NCI-H187 treated with DMSO at 0.1 percent for 48 hours (cell line): ENCODE measurements around the gene FMNL1.
"Not testable (repeated sequence)": the region's sequence is repeated elsewhere in the genome, so short reads cannot be mapped to it uniquely, and the experiment has no call there.

ENCODE experiments used
- DNase-seq: peaks from one replicate; lab custom pipeline; 2025; lab: John Stamatoyannopoulos, UW

The FMNL1 gene

DNA sequence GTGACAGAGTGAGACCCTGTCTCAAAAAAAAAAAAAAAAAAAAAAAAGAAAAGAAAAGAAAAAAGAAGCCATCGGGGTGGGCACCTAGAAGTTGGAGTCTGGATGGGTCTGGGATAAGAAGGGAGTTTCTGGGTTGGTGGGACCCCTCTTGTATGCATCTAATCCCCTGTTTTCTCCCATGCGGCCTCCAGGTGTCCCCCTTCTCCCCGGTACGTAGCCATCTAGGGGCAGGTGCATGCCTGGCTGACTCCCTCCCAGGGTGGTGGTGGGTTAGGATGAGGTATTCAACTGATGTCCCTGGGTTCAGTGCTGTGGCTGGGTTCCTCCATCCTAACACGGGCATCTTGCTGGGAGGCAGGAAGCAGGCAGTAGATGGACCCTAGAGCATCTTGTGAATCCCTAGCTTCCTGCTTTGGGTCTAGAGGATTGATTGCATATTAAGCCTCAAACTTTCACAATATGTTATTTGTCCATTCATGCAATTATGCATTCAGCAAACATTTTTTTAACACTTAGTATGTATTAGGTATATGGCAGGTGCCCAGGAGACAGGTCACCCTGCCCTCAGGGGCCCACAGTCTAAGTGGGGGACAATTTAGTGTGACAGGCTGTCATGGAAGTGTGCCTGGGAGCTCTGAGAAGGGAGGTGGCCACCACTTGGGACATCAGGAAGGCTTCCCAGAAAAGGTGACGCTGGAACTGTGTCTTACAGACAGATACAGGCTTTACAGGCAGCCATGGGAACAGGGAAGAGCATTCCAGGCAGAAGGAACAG, 13.1 kb downstream of the FMNL1 start:
- DNase-seq, result no peak

DNA sequence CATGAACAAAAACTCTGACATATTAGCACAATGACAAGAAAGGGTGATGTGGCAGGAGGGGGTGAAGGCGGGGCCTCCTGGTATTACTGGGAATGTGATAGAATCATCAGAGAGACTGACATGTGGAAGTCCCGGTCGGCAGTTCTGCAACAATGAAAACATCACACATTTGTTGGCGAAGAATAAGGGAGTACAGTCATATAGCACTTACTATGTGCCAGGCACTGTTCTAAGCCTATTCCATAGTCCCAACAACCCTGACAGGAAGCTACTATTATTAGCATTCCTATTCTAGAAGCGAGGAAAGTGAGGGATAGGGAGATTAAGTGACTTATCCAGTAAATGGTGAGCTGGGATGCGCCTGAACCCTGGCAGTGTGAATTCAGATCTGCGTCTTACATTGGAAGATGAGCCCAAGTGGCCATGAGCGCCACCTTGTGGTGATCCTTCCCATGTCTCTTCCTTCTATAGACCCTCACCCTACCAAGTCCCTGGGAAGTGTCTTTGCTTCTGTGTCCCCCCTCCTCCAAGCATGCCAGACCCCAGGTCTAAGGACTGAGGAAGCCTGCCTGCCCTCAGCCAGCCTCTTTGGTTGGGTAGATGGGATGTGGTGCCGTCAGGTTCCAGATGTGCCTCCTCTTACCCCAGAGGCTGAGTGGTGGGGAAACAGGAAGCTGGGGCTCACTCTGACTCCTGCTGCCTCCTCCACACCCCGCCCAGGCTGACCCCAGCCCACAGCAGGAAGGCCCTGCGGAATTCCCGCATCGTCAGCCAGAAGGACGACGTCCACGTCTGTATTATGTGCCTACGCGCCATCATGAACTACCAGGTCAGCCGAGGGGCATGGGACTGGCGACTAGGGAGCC, 14.0 kb downstream of the FMNL1 start:
- no peak for DNase-seq

DNA sequence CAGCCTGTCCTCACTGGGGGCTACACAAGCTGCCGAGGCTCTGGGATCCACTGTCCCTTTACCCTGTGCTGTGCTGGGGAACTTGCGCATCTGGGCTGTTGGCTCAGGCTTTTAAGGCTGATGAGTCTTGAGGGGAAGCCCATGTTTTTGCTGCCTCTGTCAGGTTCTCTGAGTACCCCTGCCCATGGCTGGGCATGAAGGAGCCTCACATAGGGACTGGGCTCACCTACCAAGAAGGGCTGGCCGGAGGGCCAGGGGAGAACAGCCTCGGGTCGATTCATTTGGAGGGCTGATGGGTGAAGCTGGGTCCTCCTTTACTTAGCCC, 14.6 kb downstream of the FMNL1 start:
- no peak for DNase-seq

DNA sequence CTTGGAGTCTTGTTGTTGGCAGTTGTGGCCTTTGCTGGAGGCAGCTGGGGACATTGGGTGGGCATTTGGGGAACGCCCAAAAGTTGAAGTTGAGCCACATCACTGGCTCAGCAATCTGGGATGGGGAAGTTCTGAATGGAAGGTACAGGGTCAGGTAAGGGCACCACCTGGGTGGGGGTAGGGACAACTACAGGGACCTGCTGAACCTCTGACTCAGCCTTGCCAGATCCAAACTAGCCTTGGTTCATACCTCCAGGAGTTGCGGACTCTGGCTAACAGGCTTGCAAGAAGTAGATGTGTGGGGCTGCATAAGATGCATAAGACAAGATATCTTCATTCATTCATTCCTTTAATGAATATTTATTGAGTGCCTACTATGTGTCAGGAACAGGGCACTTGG, 16.0 kb downstream of the FMNL1 start:
- no peak for DNase-seq

DNA sequence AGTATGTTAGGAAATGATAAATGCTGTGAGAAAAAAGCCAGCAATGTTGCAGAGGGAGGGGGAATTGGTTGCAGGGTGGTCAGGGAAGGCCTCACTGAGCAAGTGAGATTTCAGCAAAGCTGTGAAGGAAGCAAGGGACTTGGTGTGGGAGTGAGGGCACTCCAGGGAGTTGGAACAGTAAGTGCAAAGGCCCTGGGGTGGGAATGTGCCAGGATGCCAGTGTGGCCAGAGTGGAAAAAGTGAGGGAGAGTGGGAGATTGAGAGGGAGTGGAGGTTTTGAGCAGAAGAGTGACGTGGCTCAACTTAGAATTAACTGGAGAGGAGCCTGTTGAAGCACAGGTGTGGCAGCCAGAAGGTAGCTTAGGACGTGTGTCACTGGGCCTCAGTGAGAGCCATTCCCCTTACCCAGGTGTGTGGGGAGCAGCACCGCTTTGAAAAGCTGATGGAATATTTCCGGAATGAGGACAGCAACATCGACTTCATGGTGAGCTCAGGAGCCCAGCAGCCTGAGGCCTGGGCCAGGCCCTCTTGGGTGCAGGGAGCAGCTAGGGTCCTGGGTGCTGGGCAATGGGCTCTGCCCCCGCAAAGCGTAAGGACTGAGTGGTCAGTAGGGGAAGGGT, 16.6 kb downstream of the FMNL1 start:
- DNase-seq, result no peak

GRCh38 chr17:45240905-45241327, 19.2 kb downstream of the FMNL1 start:
- DNase-seq, result no peak

GRCh38 chr17:45241328-45242028, 19.8 kb downstream of the FMNL1 start:
- no peak for DNase-seq

DNA sequence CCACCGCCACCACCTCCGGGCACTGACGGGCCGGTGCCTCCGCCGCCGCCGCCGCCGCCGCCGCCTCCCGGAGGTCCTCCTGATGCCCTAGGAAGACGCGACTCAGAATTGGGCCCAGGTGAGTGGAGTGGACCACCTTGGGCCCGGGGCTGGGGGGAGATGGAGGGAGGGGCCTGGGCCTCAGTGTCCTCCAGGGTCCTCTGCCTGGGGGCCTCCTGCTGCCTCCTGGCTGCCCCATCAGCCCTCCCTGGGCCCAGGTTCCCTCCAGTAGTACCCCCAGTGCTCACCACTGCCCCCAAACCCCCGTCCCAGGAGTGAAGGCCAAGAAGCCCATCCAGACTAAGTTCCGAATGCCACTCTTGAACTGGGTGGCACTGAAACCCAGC, 20.3 kb downstream of the FMNL1 start:
- DNase-seq, result no peak

- DNase-seq, result no peak
Observed at GRCh38 chr17:45243750-45244149, 22.1 kb downstream of the FMNL1 start.

DNA sequence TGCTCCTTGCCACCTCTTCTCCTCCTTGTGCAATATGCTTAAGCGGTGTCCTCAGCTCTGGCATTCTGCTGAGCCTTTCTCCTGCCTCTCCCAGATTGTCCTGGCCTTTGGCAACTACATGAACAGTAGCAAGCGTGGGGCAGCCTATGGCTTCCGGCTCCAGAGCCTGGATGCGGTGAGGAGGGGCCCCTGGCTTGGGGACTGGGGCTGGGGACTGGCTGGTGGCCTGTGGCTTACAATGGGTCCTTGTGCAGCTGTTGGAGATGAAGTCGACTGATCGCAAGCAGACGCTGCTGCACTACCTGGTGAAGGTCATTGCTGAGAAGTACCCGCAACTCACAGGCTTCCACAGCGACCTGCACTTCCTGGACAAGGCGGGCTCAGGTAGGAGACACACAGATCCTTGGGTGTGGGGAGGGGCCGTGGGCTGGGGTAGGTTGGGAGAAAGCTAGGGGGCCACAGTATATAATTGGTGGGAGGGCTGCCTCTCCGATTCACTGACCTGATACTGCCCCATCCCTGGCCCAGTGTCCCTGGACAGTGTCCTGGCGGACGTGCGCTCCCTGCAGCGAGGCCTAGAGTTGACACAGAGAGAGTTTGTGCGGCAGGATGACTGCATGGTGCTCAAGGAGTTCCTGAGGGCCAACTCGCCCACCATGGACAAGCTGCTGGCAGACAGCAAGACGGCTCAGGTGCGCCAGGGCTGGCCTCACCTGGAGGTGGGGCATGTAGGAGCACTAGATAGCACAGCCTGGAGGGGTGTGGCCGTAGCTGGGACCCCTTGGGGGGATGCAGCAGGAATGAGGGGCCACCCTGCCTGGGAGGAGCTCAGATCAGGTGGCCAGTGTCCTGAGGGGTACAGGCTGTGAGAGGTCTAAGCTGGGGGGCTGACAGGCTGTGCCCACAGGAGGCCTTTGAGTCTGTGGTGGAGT, 23.3 kb downstream of the FMNL1 start:
- no peak for DNase-seq

DNA sequence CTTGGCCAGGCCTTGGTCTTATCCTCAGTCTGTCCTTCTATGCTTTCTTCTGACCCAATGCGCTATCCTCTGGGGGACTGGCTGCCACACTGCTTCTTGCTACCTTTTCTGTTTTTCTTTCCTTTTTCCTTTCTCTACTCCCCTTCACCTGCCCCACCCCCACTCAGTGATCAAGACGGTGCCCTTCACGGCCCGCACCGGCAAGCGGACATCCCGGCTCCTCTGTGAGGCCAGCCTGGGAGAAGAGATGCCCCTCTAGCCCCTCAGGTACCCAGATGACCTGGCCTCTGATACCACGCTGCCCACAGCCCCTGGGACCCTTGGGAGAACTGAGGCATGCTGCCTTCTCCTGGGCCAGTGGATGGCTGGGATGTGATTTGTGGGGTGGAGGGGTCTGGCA, 24.7 kb downstream of the FMNL1 start:
- DNase-seq, result no peak

GRCh38 chr17:45246861-45247428, 25.3 kb downstream of the FMNL1 start:
- DNase-seq, result no peak

- DNase-seq, result peak; percentile 92
Observed at GRCh38 chr17:45247429-45248131, 25.9 kb downstream of the FMNL1 start.

DNA sequence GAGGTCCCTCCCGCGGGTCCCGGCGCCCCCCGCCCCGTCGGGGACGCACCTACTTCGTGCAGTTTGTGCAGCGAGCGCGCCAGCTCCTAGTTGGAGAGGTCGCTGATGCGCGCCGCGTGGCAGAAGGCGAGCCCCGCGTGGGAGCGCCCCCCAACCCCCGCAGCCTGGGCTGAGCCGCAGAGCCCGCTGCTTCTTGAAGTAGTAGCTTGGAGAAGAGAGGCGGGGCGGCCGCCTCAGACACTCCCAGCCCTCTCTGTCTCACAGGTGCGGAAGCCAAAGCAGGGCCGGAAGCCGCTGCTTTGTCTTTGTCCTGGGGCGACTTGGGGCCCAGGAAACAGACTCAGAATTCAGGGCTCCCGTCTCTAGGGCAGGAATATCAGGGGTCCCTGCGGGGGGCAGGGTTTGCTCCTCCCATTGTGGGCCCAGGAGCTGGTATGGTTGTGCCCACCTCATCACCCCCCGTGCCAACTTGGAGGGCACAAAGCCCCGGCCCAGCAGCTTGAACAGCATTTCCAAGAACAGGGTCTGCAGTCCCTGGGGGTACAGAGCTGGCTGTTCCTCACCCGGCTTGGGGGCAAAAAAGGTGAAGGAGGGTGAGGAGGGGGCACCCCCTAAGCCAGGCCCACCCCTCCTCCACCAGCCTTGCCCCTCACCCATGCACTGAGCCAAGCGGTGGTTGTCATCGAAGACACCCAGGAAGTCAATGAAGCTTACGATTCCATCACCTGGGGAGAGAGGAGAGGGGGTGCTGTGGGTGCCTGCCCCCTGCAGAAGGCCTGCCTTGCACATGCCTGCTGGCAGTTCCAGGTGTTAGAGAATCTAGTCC, 26.7 kb downstream of the FMNL1 start:
- no peak for DNase-seq

DNA sequence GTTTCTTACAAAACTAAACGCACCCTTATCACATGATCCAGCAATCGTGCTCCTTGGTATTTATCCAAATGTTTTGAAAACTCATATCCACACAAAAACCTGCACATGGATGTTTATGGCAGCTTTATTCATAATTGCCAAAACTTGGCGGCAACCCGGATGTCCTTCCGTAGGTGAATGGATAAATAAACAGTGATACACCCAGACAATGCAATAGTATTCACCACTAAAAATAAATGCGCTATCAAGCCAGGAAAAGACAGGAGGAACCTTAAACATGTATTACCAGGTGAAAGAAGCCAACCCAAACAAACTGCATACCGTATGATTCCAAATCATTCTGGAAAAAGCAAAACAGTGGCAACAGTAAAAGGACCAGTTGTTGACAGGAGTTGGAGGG, 30.2 kb downstream of the FMNL1 start:
- no peak for DNase-seq

DNA sequence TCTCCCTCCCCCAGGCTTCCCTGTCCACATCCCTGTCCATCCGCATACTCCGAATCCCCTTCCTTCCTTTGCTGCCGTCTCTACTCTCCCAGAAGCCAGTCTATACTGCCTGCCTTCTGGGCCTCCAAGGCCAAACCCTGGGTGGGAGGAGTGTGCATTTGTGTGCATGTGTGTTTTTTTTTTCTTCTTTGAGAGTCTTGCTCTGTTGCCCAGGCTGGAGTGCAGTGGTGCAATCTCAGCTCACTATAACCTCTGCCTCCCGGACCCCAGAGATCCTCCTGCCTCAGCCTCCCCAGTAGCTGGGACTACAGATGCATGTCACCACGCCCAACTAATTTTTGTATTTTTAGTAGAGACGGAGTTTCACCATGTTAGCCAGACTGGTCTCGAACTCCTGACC, 31.6 kb downstream of the FMNL1 start:
- DNase-seq, result not testable (repeated sequence)

DNA sequence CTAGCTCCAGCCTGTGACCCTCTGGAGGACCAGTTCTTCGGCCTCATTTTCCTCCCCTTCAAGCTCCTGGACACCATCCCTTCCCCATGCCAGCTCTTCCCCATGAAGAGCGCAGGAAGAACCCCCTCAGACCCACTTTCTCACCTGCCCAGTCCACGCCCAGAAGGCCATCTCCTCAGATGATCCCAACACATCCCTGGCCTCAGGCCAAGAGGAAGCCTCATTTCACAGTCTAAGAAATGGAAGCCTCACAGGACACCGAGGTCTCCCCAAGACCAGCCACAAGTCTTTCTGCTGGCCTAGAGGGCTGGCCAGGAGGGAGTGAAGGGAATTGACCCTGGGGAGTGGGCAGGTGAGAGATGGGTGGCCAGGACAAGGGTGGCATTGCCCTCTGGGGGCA, 32.2 kb downstream of the FMNL1 start:
- DNase-seq, result no peak

DNA sequence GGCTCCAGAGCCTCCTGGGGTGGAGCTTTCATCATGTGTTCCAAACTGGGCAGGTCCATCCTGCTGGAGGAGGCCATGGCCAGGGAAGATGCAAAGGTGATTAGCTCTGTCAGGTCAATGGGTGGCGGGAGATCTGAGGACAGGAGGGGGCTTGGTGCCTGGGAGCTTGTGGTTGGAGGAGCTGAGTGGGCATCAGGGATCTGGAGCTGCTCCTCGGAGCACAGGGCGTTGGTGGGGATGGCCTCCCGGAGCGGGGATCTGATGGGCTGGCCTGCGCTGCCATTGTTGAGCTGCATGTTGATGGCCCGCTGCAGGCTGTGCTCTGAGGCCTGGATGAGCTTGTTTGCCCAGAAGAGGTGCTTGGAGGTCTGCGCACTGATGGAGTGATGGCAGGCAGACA, 33.7 kb downstream of the FMNL1 start:
- DNase-seq, result no peak
